HepG2 (cell line): ENCODE results near the gene FAM118B. TPM values are rescaled to one million over a fixed set of nuclear protein-coding genes. Genes with fewer than 3 reads are reported as not detected.

ENCODE experiments used
- CBFB ChIP-seq: sonication (generic); formaldehyde crosslinking; IDR thresholded peaks from 2 replicates; pipeline ENCODE4 v1.4.0; 2020; ENCODE audit warnings: missing genetic modification reagents
- DMAP1 ChIP-seq: IDR thresholded peaks from 2 replicates; pipeline ENCODE4 v1.6.1; 2016
- JUND ChIP-seq: sonication (generic); formaldehyde crosslinking; IDR thresholded peaks from 2 replicates; pipeline ENCODE4 v1.8.0; 2022; ENCODE audit warnings: mild to moderate bottlenecking, missing genetic modification reagents
- ZC3H13 ChIP-seq: sonication (generic); formaldehyde crosslinking; IDR thresholded peaks from 2 replicates; pipeline ENCODE4 v1.8.1; 2023; ENCODE audit warnings: mild to moderate bottlenecking, missing genetic modification reagents, moderate library complexity
- ZNF280B ChIP-seq: sonication (generic); formaldehyde crosslinking; IDR thresholded peaks from 2 replicates; pipeline ENCODE4 v1.5.0; 2020; ENCODE audit warnings: missing genetic modification reagents, mild to moderate bottlenecking, borderline replicate concordance
- ZNF710 ChIP-seq: sonication (generic); formaldehyde crosslinking; IDR thresholded peaks from 2 replicates; pipeline ENCODE4 v1.5.0; 2020; ENCODE audit warnings: mild to moderate bottlenecking, missing genetic modification reagents, borderline replicate concordance
- ZNF784 ChIP-seq: sonication (generic); formaldehyde crosslinking; IDR thresholded peaks from 2 replicates; pipeline ENCODE4 v1.5.1; 2020; ENCODE audit warnings: missing genetic modification reagents, mild to moderate bottlenecking, borderline replicate concordance
- polyA plus RNA-seq, 8 experiments: library from polyadenylated mRNA; depleted of rRNA in 3 of 8; stranded (reverse) in 7 of 8; unstranded in 1 of 8; fragments of >200 nt; fragmentation: Illumina TruSeq in 4 of 8; extraction: Trizol in 4 of 8; gene quantifications; 2 replicates each; pipeline versions ENCODE4 v1.2.1 to v1.2.3, GENCODE V29; 2011 to 2016; ENCODE audit warnings: low read depth in 4 of 8, missing spikeins in 1 of 8, mixed read lengths in 1 of 8; ENCODE audit not compliant: insufficient read depth in 1 of 8
- total RNA-seq, 5 experiments: library from RNA; depleted of rRNA; stranded (reverse); fragments of >200 nt; fragmentation: Illumina TruSeq; extraction: Trizol; gene quantifications; 2 replicates each; pipeline ENCODE4 v1.2.3, GENCODE V29; 2016; ENCODE audit warnings: low read depth in 1 of 5
- TF ChIP-seq, protein P1 (sequence below): sonication (generic); formaldehyde crosslinking; IDR thresholded peaks from 2 replicates; pipeline ENCODE4 v1.8.0; 2023; ENCODE audit warnings: mild to moderate bottlenecking, missing genetic modification reagents
- TF ChIP-seq, protein P2 (sequence below), 2 experiments: sonication (generic) in 1 of 2; formaldehyde crosslinking in 1 of 2; IDR thresholded peaks; 2 replicates each; pipeline versions ENCODE4 v1.4.0 to v1.6.1; 2018 to 2020; ENCODE audit warnings: missing genetic modification reagents in 2 of 2, borderline replicate concordance in 1 of 2, low read depth in 1 of 2, mild to moderate bottlenecking in 1 of 2, missing biosample characterization in 1 of 2

The FAM118B gene
- total and polyA plus RNA-seq, 2 of the 13 experiments (the other 11 are each of a cell fraction or from before 2014, with no cell fraction given), result 10.2 to 25.7 TPM

- TF ChIP-seq CBFB (CRISPR knock-in tag) (no peak), ZNF710 (CRISPR knock-in tag) (no peak), ZC3H13 (CRISPR knock-in tag) (no peak), DMAP1 (CRISPR knock-in tag) (no peak), JUND (CRISPR knock-in tag) (no peak), ZNF784 (no peak), ZNF280B (CRISPR knock-in tag) (no peak)
- TF ChIP-seq, protein P1, sequence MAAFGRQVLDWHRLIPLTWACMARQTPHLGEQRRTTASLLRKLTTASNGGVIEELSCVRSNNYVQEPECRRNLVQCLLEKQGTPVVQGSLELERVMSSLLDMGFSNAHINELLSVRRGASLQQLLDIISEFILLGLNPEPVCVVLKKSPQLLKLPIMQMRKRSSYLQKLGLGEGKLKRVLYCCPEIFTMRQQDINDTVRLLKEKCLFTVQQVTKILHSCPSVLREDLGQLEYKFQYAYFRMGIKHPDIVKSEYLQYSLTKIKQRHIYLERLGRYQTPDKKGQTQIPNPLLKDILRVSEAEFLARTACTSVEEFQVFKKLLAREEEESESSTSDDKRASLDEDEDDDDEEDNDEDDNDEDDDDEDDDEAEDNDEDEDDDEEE, result no peak
- TF ChIP-seq, protein P2, sequence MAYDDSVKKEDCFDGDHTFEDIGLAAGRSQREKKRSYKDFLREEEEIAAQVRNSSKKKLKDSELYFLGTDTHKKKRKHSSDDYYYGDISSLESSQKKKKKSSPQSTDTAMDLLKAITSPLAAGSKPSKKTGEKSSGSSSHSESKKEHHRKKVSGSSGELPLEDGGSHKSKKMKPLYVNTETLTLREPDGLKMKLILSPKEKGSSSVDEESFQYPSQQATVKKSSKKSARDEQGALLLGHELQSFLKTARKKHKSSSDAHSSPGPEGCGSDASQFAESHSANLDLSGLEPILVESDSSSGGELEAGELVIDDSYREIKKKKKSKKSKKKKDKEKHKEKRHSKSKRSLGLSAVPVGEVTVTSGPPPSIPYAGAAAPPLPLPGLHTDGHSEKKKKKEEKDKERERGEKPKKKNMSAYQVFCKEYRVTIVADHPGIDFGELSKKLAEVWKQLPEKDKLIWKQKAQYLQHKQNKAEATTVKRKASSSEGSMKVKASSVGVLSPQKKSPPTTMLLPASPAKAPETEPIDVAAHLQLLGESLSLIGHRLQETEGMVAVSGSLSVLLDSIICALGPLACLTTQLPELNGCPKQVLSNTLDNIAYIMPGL (CRISPR knock-in tag; IDR thresholded peaks at IDR 0.05; ENCODE audit: borderline replicate concordance in 1 of 2, low read depth in 1 of 2), result no peak
Observed at GRCh38 chr11:126233391-126233790, 21.8 kb downstream of the FAM118B start (continued).
